ENCODE data around the gene TES.

GRCh38 chr7:116216956-116217571 is 6.7 kb downstream of the TES start:
- TF ChIP-seq CTCF (IDR thresholded peaks at IDR 0.05): no peak
- TF ChIP-seq POLR2A (IDR thresholded peaks at IDR 0.05): no peak

Data from testis (tissue), 2 donors.